Heart left ventricle (tissue), 16 donors: Measurements from ENCODE around the gene ADCY10. TPM values are rescaled to one million over a fixed set of nuclear protein-coding genes. Genes with fewer than 3 reads are reported as not detected.

ENCODE experiments used
- ATAC-seq, 4 donors: fragments of 200-7000 bp; cut with Tn5 transposase; one replicate each; pipeline ENCODE4 v1.9.1; 2020 to 2022; ENCODE audit warnings: moderate library complexity in 4 of 4, mild to moderate bottlenecking in 3 of 4, moderate number of reproducible peaks in 1 of 4
- DNase-seq, 5 donors: peaks; one replicate each; pipeline ENCODE4 v3.0.0-alpha.2; 2020
- H3K27ac ChIP-seq, 12 donors: fragments of 200-600 bp; sonication (generic) in 4 of 12; one replicate each; pipeline versions ENCODE4 v1.5.0 to v1.8.0; 2016 to 2022; ENCODE audit warnings: mild to moderate bottlenecking in 2 of 12
- H3K27me3 ChIP-seq, 9 donors: fragments of 200-600 bp; sonication (generic) in 2 of 9; one replicate each; pipeline versions ENCODE4 v1.5.1 to v1.8.0; 2016 to 2022; ENCODE audit warnings: mild to moderate bottlenecking in 3 of 9
- H3K36me3 ChIP-seq, 9 donors: fragments of 200-600 bp; sonication (generic) in 2 of 9; one replicate each; pipeline versions ENCODE4 v1.5.0 to v1.8.0; 2018 to 2022; ENCODE audit warnings: mild to moderate bottlenecking in 2 of 9
- H3K4me1 ChIP-seq, 12 donors: fragments of 200-600 bp; sonication (generic) in 4 of 12; one replicate each; pipeline versions ENCODE4 v1.5.0 to v1.8.0; 2016 to 2022; ENCODE audit warnings: mild to moderate bottlenecking in 3 of 12
- H3K4me3 ChIP-seq, 12 donors: fragments of 200-600 bp; sonication (generic) in 4 of 12; one replicate each; pipeline versions ENCODE4 v1.5.0 to v1.8.0; 2017 to 2022; ENCODE audit warnings: mild to moderate bottlenecking in 9 of 12, moderate library complexity in 4 of 12
- H3K9me3 ChIP-seq, 12 donors: fragments of 200-600 bp; sonication (generic) in 4 of 12; one replicate each; pipeline versions ENCODE4 v1.5.0 to v1.8.0; 2016 to 2022; ENCODE audit warnings: mild to moderate bottlenecking in 1 of 12
- CTCF ChIP-seq, 12 donors: fragments of 200-600 bp; sonication (generic) in 4 of 12; IDR thresholded peaks; one replicate each; pipeline versions ENCODE4 v1.5.0 to v1.8.0; 2018 to 2022; ENCODE audit warnings: antibody characterized with exemption in 12 of 12, mild to moderate bottlenecking in 5 of 12
- POLR2A ChIP-seq, 2 donors: fragments of 450-650 bp; IDR thresholded peaks; one replicate each; pipeline ENCODE4 v1.6.1; 2017; ENCODE audit warnings: antibody characterized with exemption in 2 of 2, mild to moderate bottlenecking in 2 of 2, moderate library complexity in 2 of 2
- WGBS, 4 donors: extraction: QIAGEN DNeasy Blood & Tissue Kit in 2 of 4; methylation state at CpG; one replicate each; pipeline versions ENCODE4 v1.1.5 to v1.1.7; 2013 to 2018; 5-methylcytosine and 5-hydroxymethylcytosine counted together
- intact Hi-C, 10 donors: fragments of 100-400 bp; cut with DNase I; formaldehyde crosslinking; loops; one replicate each; pipeline versions ENCODE4 v1.11.1 to v1.14.2; 2022
- polyA plus RNA-seq, 2 donors: library from polyadenylated mRNA; stranded (reverse); fragments of 200-250 nt; gene quantifications; one replicate each; pipeline ENCODE4 v1.2.3, GENCODE V29; 2013
- total RNA-seq, 9 donors: library from RNA; depleted of rRNA in 2 of 9; stranded (reverse); fragments of >200 nt in 2 of 9; fragmentation: NEBNext Ultra II Directional in 3 of 9; extraction: Animal tissue kit (Norgen Biotek cat#: 25700) in 3 of 9; gene quantifications; one replicate each; pipeline versions ENCODE4 v1.1.0 to v1.2.4, GENCODE V29; 2016 to 2023
- donor health status: ischemic (EF 13 %, LVEDD 7.1; RV severe dilation, severe dysfunction).
- donor health status: healthy with polysubstance abuse.
- donor health status: DM: no; HTN: yes; CAD: no.
- donor health status: DM: no; HTN: no; CAD: no.
- donor health status: ischemic (EF 25% LVEDD 6.9; RV normal size, moderate dysfunction).
- donor health status: ischemic (EF 25% LVEDD 5.7; RV mildly dilated, moderate dysfunction).
- donor health status: healthy.
- donor health status: DM: yes; HTN: yes; CAD: no.
- donor health status: ischemic (EF 35%, LVEDD 5.7; RV mildly dilated, moderate dysfunction).
- donor health status: nonischemic (EF 11% LVEDD 7.7; RV severe dilation, severe dysfunction).
- donor health status: DM: yes; HTN: yes; CAD: no.
- donor health status: PGD.
- donor health status: ischemic (EF 29% LVEDD 5.4; RV normal size, mild dysfunction).
- donor health status: nonischemic (EF 23%, LVEDD 6.1; RV moderate dilation, normal function).

Gene ADCY10
- total and polyA plus RNA-seq, 11 donors = 0.07 to 0.83 (median 0.32) TPM; not detected in 1

GRCh38 chr1:167781558-167781957 is 132.4 kb downstream of the ADCY10 start:
- Histone ChIP-seq H3K4me1 (peaks cover 0 to 3% (median 0%) of the 10 kb centered on the region in 12 donors), H3K27ac (no peak overlapping the region), H3K9me3 (no peaks in the 10 kb centered on the region), H3K4me3 (no peak overlapping the region), H3K36me3 (peaks cover 0 to 57% (median 25%) of the 10 kb centered on the region in 9 donors), H3K27me3 (no peaks in the 10 kb centered on the region)
- DNase-seq (no peak), ATAC-seq (no peak)
- TF ChIP-seq POLR2A (IDR thresholded peaks at IDR 0.05) (no peak), CTCF (IDR thresholded peaks at IDR 0.05) (no peak)
- WGBS, 4 donors = 93 to 98% (median 96%) methylated on average over 2 of the region's 2 CpGs
- intact Hi-C loops = no loop called here

- no peak for ATAC-seq
- Histone ChIP-seq H3K27me3 (no peaks in the 10 kb centered on the region), H3K27ac (no peak overlapping the region), H3K36me3 (peaks cover 0 to 75% (median 31%) of the 10 kb centered on the region in 9 donors), H3K4me1 (peaks cover 0 to 11% (median 0%) of the 10 kb centered on the region in 12 donors), H3K9me3 (no peaks in the 10 kb centered on the region), H3K4me3 (no peak overlapping the region)
- DNase-seq = no peak
- 97 to 98% (median 98%) methylated on average over 5 of the region's 5 CpGs for WGBS, 4 donors
- TF ChIP-seq CTCF (IDR thresholded peaks at IDR 0.05) (no peak), POLR2A (IDR thresholded peaks at IDR 0.05) (no peak)
- intact Hi-C loops = no loop called here
Observed at GRCh38 chr1:167777269-167777650, 136.7 kb downstream of the ADCY10 start.

GRCh38 chr1:167776616-167777268 is 137.2 kb downstream of the ADCY10 start:
- DNase-seq = no peak
- Histone ChIP-seq H3K27ac (no peak overlapping the region), H3K4me3 (no peak overlapping the region), H3K9me3 (no peaks in the 10 kb centered on the region), H3K4me1 (peaks cover 0 to 11% (median 0%) of the 10 kb centered on the region in 12 donors), H3K36me3 (peaks cover 0 to 78% (median 32%) of the 10 kb centered on the region in 9 donors), H3K27me3 (no peaks in the 10 kb centered on the region)
- intact Hi-C loops = no loop called here
- WGBS, 4 donors = 93 to 98% (median 97%) methylated on average over 1 of the region's 1 CpG
- TF ChIP-seq POLR2A (IDR thresholded peaks at IDR 0.05) (no peak), CTCF (IDR thresholded peaks at IDR 0.05) (no peak)
- ATAC-seq = no peak

GRCh38 chr1:167776151-167776550 is 137.8 kb downstream of the ADCY10 start:
- TF ChIP-seq CTCF (IDR thresholded peaks at IDR 0.05) (no peak), POLR2A (IDR thresholded peaks at IDR 0.05) (no peak)
- H3K27ac ChIP-seq = no peak overlapping the region
- DNase-seq (no peak), ATAC-seq (no peak)
- WGBS, 4 donors = 89 to 97% (median 94%) methylated on average over 1 of the region's 1 CpG
- no peaks in the 10 kb centered on the region for H3K9me3 ChIP-seq
- peaks cover 0 to 78% (median 36%) of the 10 kb centered on the region in 9 donors for H3K36me3 ChIP-seq
- peaks cover 0 to 11% (median 0%) of the 10 kb centered on the region in 12 donors for H3K4me1 ChIP-seq
- H3K27me3 ChIP-seq = no peaks in the 10 kb centered on the region
- intact Hi-C loops = no loop called here
- H3K4me3 ChIP-seq = no peak overlapping the region
